GM18508 (cell line): ENCODE measurements around the gene CDC26.
A peak's percentile ranks its signal among the peaks of the same experiment; 100 is the strongest.

ENCODE experiments used
- ATAC-seq: cut with Tn5 transposase; IDR thresholded peaks from one replicate; pipeline ENCODE4 v1.9.1; 2021; ENCODE audit warnings: moderate number of reproducible peaks; ENCODE audit not compliant: insufficient read depth, unreplicated experiment

CDC26 gene

DNA sequence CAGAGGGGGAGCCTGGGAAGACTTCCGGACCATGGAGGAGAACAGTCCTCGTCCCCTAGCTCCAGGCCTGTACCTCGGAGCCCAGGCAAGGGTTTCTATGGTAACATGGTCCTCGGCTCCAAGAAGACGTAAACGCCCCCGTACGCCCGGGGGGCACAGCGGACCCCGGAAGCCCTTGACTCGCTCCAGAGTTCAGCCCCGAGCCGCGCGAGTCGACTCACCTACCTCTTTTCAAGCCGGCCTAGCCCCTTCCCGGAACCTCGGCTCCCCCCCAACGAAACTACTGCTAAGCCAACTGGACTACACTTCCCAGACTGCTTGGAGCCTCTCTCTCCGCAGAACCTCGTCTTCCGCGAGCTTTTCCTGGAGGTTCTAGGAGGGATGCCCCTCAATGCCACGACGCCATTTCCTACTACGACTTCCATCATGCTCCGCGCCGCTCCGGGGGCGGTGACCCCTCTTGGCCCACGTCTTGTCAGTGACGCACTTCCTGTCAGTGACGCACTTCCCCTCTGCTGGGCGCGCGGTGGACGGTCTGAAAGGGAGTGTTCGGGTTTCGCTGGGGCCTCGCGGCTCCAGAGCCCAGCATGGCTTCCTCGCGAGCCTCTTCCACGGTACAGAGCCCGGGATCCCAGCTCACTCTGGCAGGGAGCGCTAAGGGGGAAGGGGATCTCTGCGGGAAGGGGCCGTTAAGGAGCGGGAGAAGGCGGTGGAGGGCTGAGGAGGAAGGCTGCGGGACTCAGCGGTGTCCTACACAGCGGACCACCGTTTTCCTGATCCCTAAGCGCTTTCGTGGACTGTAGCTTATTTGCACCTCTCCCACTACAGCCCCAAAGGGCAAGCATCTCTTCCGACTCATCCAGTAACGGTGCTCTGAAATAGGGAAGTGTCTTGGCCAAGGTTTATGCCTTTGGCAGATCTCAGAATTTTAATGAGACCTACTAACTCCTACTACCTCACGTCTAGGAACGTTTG lies at the start of gene CDC26, which contains the start of gene PRPF4:
Gene CDC26, minus strand, starts transcription at position 416 of the 975 bp plus-strand sequence. CDS start 3,065 bp downstream, outside the sequence.
Gene PRPF4, plus strand, starts transcription at position 502 of the 975 bp plus-strand sequence. Its CDS starts 86 bp downstream, at position 588.
- peak; percentile 97 for ATAC-seq

DNA sequence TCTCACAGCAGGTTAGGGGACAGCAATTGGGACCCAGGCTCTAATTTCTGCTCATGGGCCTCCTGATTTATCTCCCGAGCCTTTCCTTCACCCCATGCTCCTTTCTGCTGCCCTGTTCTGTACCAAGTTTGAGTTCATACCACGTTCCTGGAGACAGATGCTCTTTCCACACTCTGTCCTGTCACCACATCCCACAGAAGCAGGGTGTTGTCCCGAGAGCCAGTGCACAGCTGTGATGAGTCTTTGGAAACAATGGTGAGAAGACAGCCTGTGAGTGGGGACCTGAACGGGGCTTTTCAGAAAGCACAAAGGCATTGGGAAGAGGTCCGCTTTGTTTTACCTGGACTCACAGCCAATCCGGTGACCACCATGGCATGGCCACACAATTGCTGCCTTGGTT lies 47.3 kb upstream of the CDC26 start:
- no peak for ATAC-seq

DNA sequence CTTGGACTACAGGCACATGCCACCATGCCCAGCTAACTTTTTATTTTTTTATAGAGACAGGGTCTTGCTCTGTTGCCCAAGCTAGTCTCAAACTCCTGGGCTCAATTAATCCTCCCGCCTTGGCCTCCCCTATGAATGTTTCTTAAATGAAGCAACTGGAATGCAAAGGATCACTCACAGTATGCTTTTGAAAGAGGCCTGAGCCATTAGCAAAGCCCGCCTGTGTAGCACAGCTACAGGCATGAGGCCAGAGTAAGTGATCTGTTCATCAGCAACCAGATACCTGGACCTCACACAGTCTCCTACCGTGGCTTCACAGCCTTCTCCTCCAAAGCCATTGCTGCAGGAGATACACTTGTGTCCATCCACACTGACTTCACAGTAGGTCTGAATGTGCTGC lies 44.7 kb upstream of the CDC26 start:
- ATAC-seq, result no peak

DNA sequence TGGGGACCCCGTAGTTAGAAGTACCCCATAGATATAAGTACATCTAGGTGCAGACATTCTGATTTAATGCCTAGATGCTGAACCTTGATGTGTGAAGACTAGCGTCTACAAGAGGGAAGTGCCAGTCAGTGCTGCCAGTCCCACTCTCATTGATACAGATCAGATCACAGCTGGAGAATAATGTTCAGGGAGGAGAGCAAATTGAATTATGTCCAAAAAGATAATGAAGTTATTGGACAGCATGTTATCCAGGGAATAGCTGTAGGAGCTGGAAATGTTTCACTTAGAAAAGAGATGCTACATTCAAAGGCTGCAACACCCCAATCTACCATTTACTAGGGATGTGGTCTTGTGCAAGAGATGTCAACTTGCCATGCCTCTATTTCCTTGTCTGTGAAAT lies 43.7 kb upstream of the CDC26 start:
- no peak for ATAC-seq

DNA sequence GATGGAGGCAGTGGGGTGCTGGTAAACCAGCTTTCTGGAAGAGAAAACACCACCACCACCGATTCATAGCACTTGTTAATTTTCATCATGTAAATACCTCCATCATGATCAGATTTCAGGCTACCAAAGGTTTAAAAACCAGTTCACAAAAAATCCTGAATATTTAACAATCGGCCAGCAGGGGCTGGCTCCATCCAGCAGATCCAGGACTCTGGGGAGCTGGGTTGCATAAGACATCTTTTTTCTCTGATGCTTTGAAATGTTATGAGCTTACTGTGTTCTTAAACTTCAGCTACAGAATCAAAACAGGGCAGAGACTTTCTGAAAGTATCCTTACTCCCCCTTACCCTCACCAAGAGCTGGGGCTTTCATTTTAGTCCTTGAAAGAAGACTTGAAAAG lies 42.4 kb upstream of the CDC26 start:
- no peak for ATAC-seq

DNA sequence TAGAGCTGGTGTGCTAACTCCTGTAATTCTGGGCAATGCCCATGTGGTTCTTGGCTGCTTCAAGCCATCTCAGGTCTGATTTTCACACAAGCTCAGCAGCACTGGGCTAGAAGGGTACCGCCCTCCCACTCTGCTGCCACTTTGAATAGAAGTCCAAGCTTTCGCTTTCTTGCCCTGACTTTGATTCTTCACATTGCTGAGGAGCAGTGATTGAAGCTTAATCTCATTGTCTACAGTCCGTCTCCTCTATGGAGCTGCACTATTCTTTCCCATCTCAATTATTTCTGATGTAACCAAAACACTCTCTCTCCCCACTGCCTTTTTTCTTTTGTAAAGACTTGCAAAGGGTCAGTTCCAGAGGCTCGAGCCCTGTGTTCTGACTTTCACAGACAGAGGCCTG lies 40.7 kb upstream of the CDC26 start:
- ATAC-seq, result no peak

DNA sequence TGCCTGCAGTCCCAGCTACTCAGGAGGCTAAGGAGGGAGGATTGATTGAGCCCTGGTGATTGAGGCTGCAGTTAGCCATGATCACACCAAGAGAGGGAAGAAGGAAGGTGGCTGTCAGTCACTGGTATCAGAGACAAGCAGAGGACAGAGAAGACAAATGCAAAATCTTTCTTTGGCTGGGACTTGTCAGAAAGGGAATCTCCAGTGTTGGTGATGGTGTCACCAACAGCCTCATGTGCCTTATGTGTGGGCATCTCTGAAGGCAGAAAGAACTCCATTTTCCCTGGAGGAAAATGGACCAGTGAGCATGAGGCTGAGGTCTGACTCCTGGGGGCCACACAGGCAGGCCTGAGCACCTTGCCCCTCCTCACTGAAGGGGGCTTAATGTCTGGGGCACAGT lies 39.9 kb upstream of the CDC26 start:
- no peak for ATAC-seq

DNA sequence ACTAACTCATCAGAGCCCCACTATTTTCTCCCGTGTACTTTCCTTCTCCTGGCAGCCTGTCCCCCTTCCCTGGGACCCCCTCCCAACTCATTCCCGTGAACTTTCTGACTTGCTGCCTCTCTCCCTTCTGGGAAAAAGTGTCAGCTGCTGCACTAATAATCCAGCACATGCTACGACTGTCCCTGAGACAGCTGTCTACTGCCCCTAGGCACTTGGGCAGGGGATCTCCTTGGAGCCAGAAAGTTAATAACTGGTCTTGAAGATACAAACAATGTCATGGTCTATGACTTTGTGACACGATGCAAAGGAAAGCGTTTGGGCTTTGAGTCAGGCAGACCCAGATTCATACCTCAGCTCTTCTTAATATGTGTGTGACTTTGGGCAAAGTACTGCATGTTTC lies 37.9 kb upstream of the CDC26 start:
- no peak for ATAC-seq

DNA sequence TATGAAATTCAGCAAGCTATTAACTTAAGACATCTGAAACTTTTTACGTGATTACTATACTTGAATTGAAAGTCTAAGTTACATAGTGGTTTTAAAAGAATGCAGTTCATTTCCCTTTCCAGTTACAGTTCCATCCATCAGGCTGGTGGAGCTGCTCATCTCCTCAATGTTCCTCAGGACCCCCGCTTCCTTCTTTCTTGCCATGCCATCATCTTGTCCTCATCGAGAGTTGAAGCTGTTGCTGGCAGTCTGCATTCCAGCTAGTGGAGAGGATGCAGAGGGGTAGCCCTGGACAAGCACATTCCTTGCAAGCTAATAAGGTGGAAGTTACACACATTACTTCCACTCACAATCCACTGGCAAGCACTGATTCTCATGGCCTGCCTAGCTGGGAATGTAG lies 36.6 kb upstream of the CDC26 start:
- no peak for ATAC-seq

DNA sequence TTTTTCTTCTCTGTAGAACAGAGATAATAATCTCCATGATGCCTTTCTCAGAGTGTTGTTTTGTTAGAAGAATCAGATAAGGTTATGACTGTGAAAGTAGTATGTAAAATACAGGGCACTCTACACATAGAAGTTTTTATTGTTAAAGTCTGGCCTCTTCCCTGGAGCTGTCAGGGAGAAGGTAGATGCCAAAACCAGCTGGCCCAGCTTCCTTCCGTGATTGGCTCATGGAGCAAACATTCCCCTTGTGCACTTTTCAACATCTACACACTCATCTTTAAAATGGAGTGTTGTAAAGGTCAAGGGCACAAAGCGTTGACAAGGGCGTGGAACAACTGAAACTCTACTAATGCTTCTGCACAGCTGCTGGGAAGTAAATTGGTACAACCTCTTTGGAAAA lies 35.2 kb upstream of the CDC26 start:
- no peak for ATAC-seq

DNA sequence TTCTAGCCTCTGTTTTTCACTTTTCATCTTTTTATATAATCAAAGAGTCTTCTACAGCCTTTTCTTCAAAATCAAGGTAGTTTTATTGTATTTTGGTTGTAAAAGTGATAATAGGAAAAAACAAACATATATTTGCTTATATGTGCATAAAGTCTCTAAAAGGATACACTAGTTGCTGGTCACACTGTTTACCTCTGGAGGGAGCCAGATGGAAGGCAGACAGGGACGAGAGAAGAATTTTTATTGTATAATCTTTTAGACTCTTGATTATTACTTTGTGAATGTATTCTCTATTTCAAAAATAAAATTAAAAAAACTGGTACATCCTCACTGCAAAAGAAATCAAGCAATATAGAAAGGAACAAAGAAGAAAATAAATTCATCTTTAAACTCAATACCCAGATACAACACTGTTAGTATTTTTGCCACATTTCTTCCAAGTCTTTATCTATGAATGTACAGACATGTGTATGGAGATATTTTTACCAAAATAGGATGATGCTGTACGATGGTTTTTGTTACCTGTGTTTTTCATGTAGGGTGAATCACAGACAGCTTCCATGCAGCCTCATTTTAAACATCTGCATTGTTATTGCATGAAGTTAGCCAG lies 33.9 kb upstream of the CDC26 start:
- ATAC-seq, result no peak

DNA sequence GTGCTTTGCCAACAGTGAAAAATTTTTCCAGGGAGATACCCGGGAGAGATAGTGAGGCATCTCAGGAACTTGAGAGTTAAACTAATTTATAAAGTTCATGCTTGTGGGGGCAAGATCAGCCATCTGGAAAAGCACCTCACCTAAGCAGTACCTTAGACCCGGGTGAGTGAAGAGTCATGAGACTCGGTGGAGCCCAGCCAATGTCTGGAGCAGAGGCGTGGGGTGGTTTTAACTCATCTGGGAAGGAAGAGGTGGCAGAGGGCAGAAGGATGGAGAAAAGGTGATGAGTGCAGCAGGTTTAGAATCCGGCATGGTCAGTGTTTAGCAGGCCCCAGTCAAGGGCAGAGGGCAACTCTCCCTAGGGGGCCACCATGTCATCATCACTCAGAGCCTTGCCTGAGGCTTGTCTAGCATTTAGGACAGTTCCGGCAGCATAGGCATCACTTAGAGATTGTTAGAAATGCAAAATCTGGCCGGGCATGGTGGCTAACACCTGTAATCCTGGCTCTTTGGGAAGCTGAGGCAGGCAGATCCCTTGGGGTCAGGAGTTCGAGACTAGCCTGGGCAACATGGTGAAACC lies 32.1 kb upstream of the CDC26 start:
- no peak for ATAC-seq

DNA sequence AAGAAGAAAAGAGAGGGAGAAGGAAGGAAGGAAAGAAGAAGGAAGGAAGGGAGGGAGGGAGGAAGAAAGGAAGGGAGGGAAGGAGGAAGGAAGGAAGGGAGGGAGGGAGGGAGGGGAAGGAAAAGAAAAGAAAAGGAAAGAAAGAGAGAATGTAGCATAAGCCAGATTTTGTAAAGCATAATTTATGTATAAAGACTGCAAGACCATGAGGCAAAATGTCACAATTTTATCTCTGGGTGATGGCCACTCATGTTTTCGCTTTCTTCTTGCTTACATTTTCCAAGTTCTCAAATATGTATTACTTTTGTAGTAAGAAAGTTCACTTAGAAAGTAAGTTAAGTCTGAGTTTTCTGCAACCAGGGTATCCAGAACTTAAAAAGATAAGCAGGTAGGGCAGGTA lies 31.2 kb upstream of the CDC26 start:
- ATAC-seq, result no peak

DNA sequence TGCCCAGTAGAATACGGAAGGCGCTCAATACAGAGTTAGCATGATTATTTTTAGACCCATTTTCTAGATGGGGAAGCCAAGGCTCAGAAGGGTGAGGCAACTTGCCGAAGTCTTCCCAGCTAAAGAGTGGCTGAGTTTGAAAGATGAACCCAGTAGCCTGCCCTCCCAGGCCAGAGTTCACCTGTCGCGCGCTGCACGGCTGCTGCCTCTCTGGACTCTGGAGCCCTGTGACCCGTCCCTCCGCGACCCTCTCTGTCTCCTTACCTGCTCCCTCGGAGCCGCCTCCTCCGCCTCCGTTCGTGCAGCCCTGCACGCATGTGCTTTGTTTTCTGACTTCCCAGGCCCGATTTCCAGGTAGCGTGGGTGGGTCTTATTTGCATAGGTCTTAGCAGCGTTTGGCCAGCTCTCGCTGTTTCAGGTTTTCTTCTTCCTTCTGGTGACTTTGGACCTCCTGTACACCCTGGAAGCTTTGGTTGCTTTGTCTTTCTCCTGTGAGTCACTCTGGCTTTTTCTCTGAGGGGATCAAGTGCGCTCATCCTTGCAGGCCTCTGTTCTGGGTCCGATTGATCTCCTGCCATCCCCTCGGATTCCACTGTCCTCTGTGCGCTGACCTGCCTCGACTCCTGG lies 27.5 kb upstream of the CDC26 start, which contains the start of gene RNF183:
Gene RNF183, minus strand, starts transcription at position 585 of the 627 bp plus-strand sequence. CDS start 5,192 bp downstream, outside the sequence.
- ATAC-seq, result no peak

DNA sequence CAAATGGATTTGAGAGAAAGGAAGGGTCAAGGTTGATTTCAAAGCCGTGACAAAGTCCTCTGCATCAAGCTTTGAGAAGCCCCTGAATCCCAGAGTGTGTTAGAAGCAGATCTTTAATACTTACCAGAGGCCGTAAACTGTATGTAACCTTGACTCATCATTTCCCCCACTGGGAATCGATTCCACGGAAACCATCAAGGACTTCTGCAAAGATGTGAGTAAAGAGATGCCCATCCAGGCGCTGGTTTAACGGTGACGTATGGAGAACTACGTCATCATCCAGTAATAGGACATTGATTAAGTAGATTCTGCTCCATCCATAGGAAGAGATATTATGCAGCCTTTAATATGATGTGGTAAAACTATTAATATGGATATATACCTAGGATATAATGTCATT lies 26.2 kb upstream of the CDC26 start:
- no peak for ATAC-seq

DNA sequence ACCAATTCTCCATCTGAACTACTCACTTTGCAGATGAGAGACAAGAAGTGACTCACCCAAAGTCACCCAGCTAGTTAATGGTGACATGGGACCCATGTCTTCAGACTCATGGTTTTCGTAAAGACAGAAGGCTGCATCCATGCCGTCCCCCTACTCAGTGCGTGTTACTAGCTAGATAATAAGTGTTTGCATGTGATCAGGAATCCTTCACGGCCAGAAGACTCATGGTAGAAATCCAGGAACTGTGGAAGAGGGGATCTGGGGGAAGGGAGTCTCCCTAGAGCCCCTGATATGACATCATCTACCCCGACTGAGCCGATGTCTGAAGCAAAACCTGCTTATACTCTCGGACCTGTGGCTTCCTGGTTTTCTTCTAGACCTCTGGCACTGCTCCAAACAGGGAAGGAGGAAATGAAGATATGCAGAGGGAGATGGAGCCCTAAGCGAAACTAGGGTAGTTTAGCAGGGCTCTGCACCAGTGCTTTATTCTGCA lies 24.5 kb upstream of the CDC26 start:
- ATAC-seq, result no peak

DNA sequence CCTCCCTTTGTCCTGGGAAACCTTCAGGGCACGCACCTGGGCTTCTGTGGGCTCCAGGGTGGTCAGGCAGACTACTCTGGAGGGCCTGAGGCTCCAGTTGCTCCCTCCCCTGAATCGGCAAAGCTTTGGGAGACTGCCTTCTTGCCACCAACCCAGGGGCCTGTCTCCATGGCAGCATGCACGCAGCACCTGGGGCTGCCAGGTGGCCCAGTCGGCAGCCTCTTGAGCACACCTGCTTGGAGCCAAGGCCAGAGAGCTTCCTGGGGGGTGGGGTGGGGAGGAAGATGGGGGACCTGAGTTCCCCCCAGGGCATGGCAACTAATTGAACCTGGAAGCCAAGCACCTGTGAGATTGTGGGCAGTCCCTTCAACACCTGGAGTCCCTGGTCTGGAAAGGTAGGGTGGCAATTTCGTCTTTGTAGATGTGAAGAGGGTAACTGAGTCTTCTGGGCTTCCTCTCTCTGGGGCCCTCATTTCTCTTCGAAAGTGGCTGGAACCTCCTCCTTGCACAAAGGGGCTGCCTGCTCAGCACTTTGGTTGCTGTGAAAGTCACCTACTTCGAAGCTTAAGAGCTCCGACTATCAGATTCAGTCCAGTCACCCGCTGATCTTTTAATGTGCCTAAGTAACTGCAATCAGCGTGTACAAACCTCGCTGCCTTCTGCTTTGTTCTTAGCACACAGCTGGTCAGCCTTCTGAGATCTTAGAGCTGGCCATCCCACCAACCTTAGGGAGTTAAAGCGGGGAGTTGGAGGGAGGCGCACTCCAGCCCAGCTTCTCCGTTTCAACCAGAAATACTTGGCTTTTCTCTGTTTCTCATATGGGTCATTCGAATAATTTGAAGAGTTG lies 23.8 kb upstream of the CDC26 start:
- ATAC-seq, result no peak

DNA sequence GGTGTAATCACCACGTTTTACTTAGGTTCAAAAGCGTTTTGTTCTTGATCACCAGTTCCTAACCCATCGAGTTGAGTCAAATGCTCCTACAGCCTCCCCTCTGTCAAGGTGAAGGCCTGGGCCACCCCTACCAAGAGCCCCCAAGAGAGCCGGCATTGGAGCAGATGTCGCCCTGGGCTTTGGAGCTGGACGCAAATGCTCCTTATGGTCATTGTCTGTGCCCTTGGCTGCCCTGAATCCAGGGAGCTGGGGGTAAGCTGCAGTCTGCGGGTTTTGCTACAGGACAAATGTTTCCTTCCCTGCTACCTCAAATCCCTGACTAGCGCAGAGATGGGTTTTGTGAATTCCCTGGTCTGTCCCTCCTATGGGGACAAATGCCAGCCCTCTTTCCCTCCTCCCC lies 22.9 kb upstream of the CDC26 start:
- ATAC-seq, result no peak

DNA sequence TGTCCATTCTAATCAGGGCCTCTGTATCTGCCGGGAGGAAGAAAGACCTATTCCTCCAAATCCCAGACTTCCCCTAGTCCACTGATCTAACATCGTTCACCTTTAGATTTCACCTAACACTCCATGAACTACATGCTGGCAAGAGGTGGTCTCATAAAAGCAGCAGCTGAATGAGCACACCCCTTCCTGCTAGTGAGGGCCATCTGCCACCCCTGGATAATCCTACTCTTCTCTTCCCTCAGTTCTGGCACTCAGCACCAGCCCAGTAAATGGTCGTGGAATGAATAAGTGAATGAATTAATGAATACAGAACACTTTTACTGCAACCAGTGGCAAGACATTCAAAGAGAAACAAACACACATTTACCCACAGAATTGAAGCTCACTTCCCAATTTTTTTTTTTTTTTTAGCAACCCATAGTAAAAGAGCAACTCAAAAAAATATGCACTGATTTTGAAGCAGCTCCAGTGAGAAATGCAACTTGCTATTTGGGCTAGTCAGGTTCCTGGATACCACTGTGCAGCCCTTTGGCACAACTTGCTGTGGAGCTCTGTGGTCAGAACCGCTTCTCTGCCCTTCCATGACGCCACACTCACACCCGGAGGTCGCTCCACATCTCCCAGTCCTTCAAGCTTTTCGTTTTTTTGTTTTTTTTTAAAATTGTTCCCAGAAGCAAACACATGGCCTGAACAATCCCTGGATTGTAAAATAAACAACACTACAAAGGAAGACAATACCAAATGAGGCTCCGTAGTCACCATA lies 21.6 kb upstream of the CDC26 start:
- ATAC-seq, result no peak
